H1 (cell line): ENCODE data around the gene HNRNPA1. TPM values are rescaled to one million over a fixed set of nuclear protein-coding genes. Genes with fewer than 3 reads are reported as not detected.

Experiments used
- ATF2 ChIP-seq: IDR thresholded peaks from 2 replicates; pipeline ENCODE4 v1.6.1; 2012; ENCODE audit warnings: low read length, inconsistent platforms
- CHD2 ChIP-seq: IDR thresholded peaks from 2 replicates; pipeline ENCODE4 v1.6.1; 2012; ENCODE audit warnings: low read length, improper control_type of control experiment
- CHD7 ChIP-seq: fragments of 300-600 bp; sonication (generic); IDR thresholded peaks from 2 replicates; pipeline ENCODE4 v1.7.1; 2012; ENCODE audit warnings: low read length, moderate library complexity, mild to moderate bottlenecking, inconsistent platforms; ENCODE audit not compliant: insufficient replicate concordance
- HDAC6 ChIP-seq: IDR thresholded peaks from one replicate; pipeline ENCODE4 v1.7.1; 2012; ENCODE audit warnings: low read depth, mild to moderate bottlenecking, inconsistent platforms, low read length, moderate library complexity
- MAFK ChIP-seq: IDR thresholded peaks from 2 replicates; pipeline ENCODE4 v1.6.1; 2012; ENCODE audit warnings: low read depth, mild to moderate bottlenecking, improper control_type of control experiment, low read length
- MAX ChIP-seq: IDR thresholded peaks from 2 replicates; pipeline ENCODE4 v1.6.1; 2012; ENCODE audit warnings: inconsistent platforms
- SAP30 ChIP-seq: fragments of 300-600 bp; sonication (generic); IDR thresholded peaks from 2 replicates; pipeline ENCODE4 v1.7.1; 2012; ENCODE audit warnings: low read length, moderate library complexity, mild to moderate bottlenecking, inconsistent platforms; ENCODE audit not compliant: insufficient read depth, insufficient replicate concordance
- ZNF274 ChIP-seq: IDR thresholded peaks from 2 replicates; pipeline ENCODE4 v1.7.0; 2012; ENCODE audit warnings: low read length, borderline replicate concordance; ENCODE audit errors: extremely low read depth
- polyA plus RNA-seq, 7 experiments: library from polyadenylated mRNA; depleted of rRNA in 3 of 7; stranded (reverse) in 5 of 7; unstranded in 2 of 7; fragments of >200 nt in 5 of 7; fragments of 200-250 nt in 2 of 7; gene quantifications; 1 replicate in 5 of 7; 2 replicates in 1 of 7; 4 replicates in 1 of 7; pipeline versions ENCODE4 v1.2.1 to v1.2.3, GENCODE V29; 2011 to 2013; ENCODE audit warnings: missing spikeins in 2 of 7, mixed read lengths in 2 of 7
- total RNA-seq: library from RNA; stranded (reverse); fragmentation: NEBNext Ultra II Directional; extraction: Animal tissue kit (Norgen Biotek cat#: 25700); gene quantifications from 2 replicates; pipeline ENCODE4 v1.2.1, GENCODE V29; 2021

HNRNPA1 gene
- total and polyA plus RNA-seq, 2 of the 8 experiments (the other 6 are each of a cell fraction or from before 2014, with no cell fraction given): 835 to 2,738 TPM

- no peak for TF ChIP-seq CHD7
- TF ChIP-seq CHD2: 0 out of 2 replicates have a peak, but pooled peaks have one; percentile 6
- TF ChIP-seq MAFK: no peak
- no peak for TF ChIP-seq HDAC6
- TF ChIP-seq SAP30: peak; percentile 79
- peak; percentile 64 for TF ChIP-seq MAX
- no peak for TF ChIP-seq ATF2
- no peak for TF ChIP-seq ZNF274
These were observed 20.4 kb downstream of the HNRNPA1 start, which contains the start of gene NFE2 (continued) for GRCh38 chr12:54300732-54301427.
